Mesothelial cell of epicardium (in vitro differentiated cells): Measurements from ENCODE around the gene ACTN3. TPM values are rescaled to one million over a fixed set of nuclear protein-coding genes. Genes with fewer than 3 reads are reported as not detected.
"Not testable (repeated sequence)": the region's sequence is repeated elsewhere in the genome, so short reads cannot be mapped to it uniquely, and the experiment has no call there.

Experiments used
- DNase-seq, 2 experiments: peaks; one replicate each; pipeline ENCODE4 v3.0.0; 2021; ENCODE audit warnings: low spot score in 2 of 2; ENCODE audit not compliant: unreplicated experiment in 2 of 2
- H3K27ac Mint-ChIP-seq: 2 replicates; pipeline ENCODE4 v1.8.0; 2021; ENCODE audit warnings: mixed read lengths
- H3K27me3 Mint-ChIP-seq: 2 replicates; pipeline ENCODE4 v1.8.0; 2021; ENCODE audit warnings: low read depth, mixed read lengths
- H3K36me3 Mint-ChIP-seq: 2 replicates; pipeline ENCODE4 v1.8.0; 2021; ENCODE audit warnings: mixed read lengths
- H3K4me1 Mint-ChIP-seq: 2 replicates; pipeline ENCODE4 v1.8.0; 2021; ENCODE audit warnings: mixed read lengths
- H3K4me3 Mint-ChIP-seq: 2 replicates; pipeline ENCODE4 v1.8.0; 2021; ENCODE audit warnings: mild to moderate bottlenecking, moderate library complexity, mixed read lengths
- H3K9me3 Mint-ChIP-seq: 2 replicates; pipeline ENCODE4 v1.8.0; 2021; ENCODE audit warnings: mixed read lengths
- CTCF ChIP-seq: fragments of 200-600 bp; sonication (generic); IDR thresholded peaks from one replicate; pipeline ENCODE4 v1.5.0; 2021; ENCODE audit warnings: antibody characterized with exemption; ENCODE audit not compliant: unreplicated experiment
- total RNA-seq: library from RNA; stranded (reverse); gene quantifications from 3 replicates; pipeline ENCODE4 v1.2.1, GENCODE V29; 2021

Gene ACTN3
- total RNA-seq, 1 donor from 2014 or later: 0.13 TPM

GRCh38 chr11:66604155-66604554 is 57.5 kb downstream of the ACTN3 start:
- peaks cover 4% of the 10 kb centered on the region for H3K4me1 Mint-ChIP-seq
- H3K36me3 Mint-ChIP-seq: peaks cover 18% of the 10 kb centered on the region
- TF ChIP-seq CTCF: no peak
- no peaks in the 10 kb centered on the region for H3K9me3 Mint-ChIP-seq
- no peak overlapping the region for H3K27ac Mint-ChIP-seq
- DNase-seq: no peak
- H3K27me3 Mint-ChIP-seq: no peaks in the 10 kb centered on the region
- H3K4me3 Mint-ChIP-seq: no peak overlapping the region

GRCh38 chr11:66606608-66607007 is 59.9 kb downstream of the ACTN3 start:
- H3K4me3 Mint-ChIP-seq, DNase-seq, H3K9me3 Mint-ChIP-seq, H3K27ac Mint-ChIP-seq, H3K4me1 Mint-ChIP-seq, H3K27me3 Mint-ChIP-seq: not testable (repeated sequence)
- peaks cover 13% of the 10 kb centered on the region for H3K36me3 Mint-ChIP-seq

GRCh38 chr11:66607126-66607834 is 60.6 kb downstream of the ACTN3 start:
- Mint-ChIP-seq H3K4me3 (no peak overlapping the region), H3K9me3 (no peaks in the 10 kb centered on the region), H3K36me3 (peaks cover 13% of the 10 kb centered on the region), H3K27me3 (no peaks in the 10 kb centered on the region), H3K4me1 (no peaks in the 10 kb centered on the region), H3K27ac (no peak overlapping the region)
- no peak for DNase-seq
- no peak for TF ChIP-seq CTCF

- H3K27ac Mint-ChIP-seq: no peak overlapping the region
- peaks cover 7% of the 10 kb centered on the region for H3K36me3 Mint-ChIP-seq
- no peak overlapping the region for H3K4me3 Mint-ChIP-seq
- no peak for TF ChIP-seq CTCF
- H3K9me3 Mint-ChIP-seq: no peaks in the 10 kb centered on the region
- no peaks in the 10 kb centered on the region for H3K27me3 Mint-ChIP-seq
- no peaks in the 10 kb centered on the region for H3K4me1 Mint-ChIP-seq
- DNase-seq: no peak
Observed at GRCh38 chr11:66609721-66610617, 63.3 kb downstream of the ACTN3 start.

- Mint-ChIP-seq H3K4me3 (no peak overlapping the region), H3K27me3 (no peaks in the 10 kb centered on the region), H3K4me1 (peaks cover 10% of the 10 kb centered on the region), H3K36me3 (peaks cover 3% of the 10 kb centered on the region), H3K9me3 (no peaks in the 10 kb centered on the region), H3K27ac (no peak overlapping the region)
- no peak for TF ChIP-seq CTCF
- DNase-seq: no peak
Observed at GRCh38 chr11:66612458-66612857, 65.8 kb downstream of the ACTN3 start.

Other genes with a start within 250 kb of the ACTN3 start
- 95.2 to 102 TPM (median 97.9 TPM) in 3 replicates for gene CD248, start 229.9 kb upstream of the ACTN3 start, total RNA-seq
- 6.7 to 7.1 TPM (median 7.0 TPM) in 3 replicates for gene RIN1, start 210.5 kb upstream of the ACTN3 start, total RNA-seq
- 25.0 to 27.1 TPM (median 26.5 TPM) in 3 replicates for gene BRMS1, start 201.8 kb upstream of the ACTN3 start, total RNA-seq
- 28.1 to 30.2 TPM (median 29.5 TPM) in 3 replicates for gene B4GAT1, start 199.3 kb upstream of the ACTN3 start, total RNA-seq
- 33.0 to 35.9 TPM (median 35.7 TPM) in 3 replicates for gene SLC29A2, start 175.1 kb upstream of the ACTN3 start, total RNA-seq
- 1.00 to 1.2 TPM (median 1.1 TPM) in 3 replicates for gene NPAS4, start 125.9 kb upstream of the ACTN3 start, total RNA-seq
- gene MRPL11, start 108.1 kb upstream of the ACTN3 start, total RNA-seq: 49.0 to 53.1 TPM (median 49.7 TPM) in 3 replicates
- gene PELI3, start 80.0 kb upstream of the ACTN3 start, total RNA-seq: 17.3 to 18.2 TPM (median 17.9 TPM) in 3 replicates
- 40.8 to 47.2 TPM (median 42.9 TPM) in 3 replicates for gene DPP3, start 66.5 kb upstream of the ACTN3 start, total RNA-seq
- gene BBS1, start 36.3 kb upstream of the ACTN3 start, total RNA-seq: 61.5 to 62.0 TPM (median 61.5 TPM) in 3 replicates
- 13.2 to 14.7 TPM (median 13.7 TPM) in 3 replicates for gene ZDHHC24, start 855 bp upstream of the ACTN3 start, total RNA-seq
- gene CTSF, start 21.7 kb downstream of the ACTN3 start, total RNA-seq: not detected in 3 replicates
- 0.25 to 0.42 TPM (median 0.41 TPM) in 3 replicates for gene CCDC87, start 46.2 kb downstream of the ACTN3 start, total RNA-seq
- gene CCS, start 46.3 kb downstream of the ACTN3 start, total RNA-seq: 79.8 to 81.4 TPM (median 80.7 TPM) in 3 replicates
- gene RBM14, start 69.7 kb downstream of the ACTN3 start, total RNA-seq: 126 to 135 TPM (median 128 TPM) in 3 replicates
- gene RBM4, start 91.8 kb downstream of the ACTN3 start, total RNA-seq: 240 to 248 TPM (median 242 TPM) in 3 replicates
- gene RBM4B, start 131.0 kb downstream of the ACTN3 start, total RNA-seq: 38.7 to 40.7 TPM (median 39.6 TPM) in 3 replicates
- gene SPTBN2, start 182.3 kb downstream of the ACTN3 start, total RNA-seq: 62.0 to 63.4 TPM (median 62.4 TPM) in 3 replicates